ENCODE data around the gene ALKBH3. TPM values are rescaled to one million over a fixed set of nuclear protein-coding genes. Genes with fewer than 3 reads are reported as not detected.
A peak's percentile ranks its signal among the peaks of the same experiment; 100 is the strongest.

ALKBH3 gene
- total RNA-seq, 1 experiment from 2014 or later: 18.8 TPM

- no peaks in the 10 kb centered on the region for H3K4me1 Mint-ChIP-seq
- Histone ChIP-seq H3K9ac (ENCODE audit: extremely low read depth, insufficient read length, low read length) (no peak overlapping the region), H3K4ac (ENCODE audit: low read depth, low read length) (no peak overlapping the region), H4K91ac (ENCODE audit: insufficient read length, low read depth, low read length) (no peak overlapping the region), H3K9me3 (ENCODE audit: control insufficient read depth, low read depth, low read length) (no peaks in the 10 kb centered on the region), H3K79me2 (ENCODE audit: insufficient read depth, low read length) (no peaks in the 10 kb centered on the region), H3K27ac (ENCODE audit: insufficient read length, low read depth, low read length) (no peak overlapping the region), H2BK15ac (ENCODE audit: low read depth, low read length) (no peak overlapping the region), H4K20me1 (ENCODE audit: control insufficient read depth, insufficient read depth, insufficient read length) (no peaks in the 10 kb centered on the region), H3K23me2 (ENCODE audit: insufficient read length, low read depth, low read length, poor library complexity, severe bottlenecking) (no peaks in the 10 kb centered on the region), H3K18ac (ENCODE audit: insufficient read length, low read depth, low read length) (no peak overlapping the region), H4K5ac (ENCODE audit: insufficient read length, low read depth, low read length) (no peak overlapping the region), H3K4me2 (ENCODE audit: insufficient read depth, insufficient read length, low read length) (no peak overlapping the region), H3K56ac (ENCODE audit: insufficient read length, low read depth, low read length) (no peak overlapping the region), H2BK12ac (ENCODE audit: insufficient read length, low read depth, low read length) (no peak overlapping the region), H4K8ac (replicated peaks; ENCODE audit: insufficient read length, low read depth, low read length) (no peak overlapping the region), H3T11ph (ENCODE audit: low read length) (no peak overlapping the region), H3K23ac (ENCODE audit: insufficient read length, low read depth, low read length) (no peak overlapping the region), H3K4me1 (ENCODE audit: insufficient read depth, low read length) (no peaks in the 10 kb centered on the region), H2BK120ac (ENCODE audit: low read depth, low read length, poor library complexity, severe bottlenecking) (no peak overlapping the region), H3K79me1 (ENCODE audit: insufficient read depth, low read depth, low read length, poor library complexity, severe bottlenecking) (no peaks in the 10 kb centered on the region), H2BK20ac (ENCODE audit: low read depth, low read length, poor library complexity, severe bottlenecking) (no peak overlapping the region), H2AK5ac (ENCODE audit: insufficient read length, low read length) (no peak overlapping the region), H2AFZ (ENCODE audit: low read length) (no peak overlapping the region), H2BK5ac (ENCODE audit: insufficient read length, low read length) (no peak overlapping the region), H3K27me3 (ENCODE audit: insufficient read depth, low read length) (no peaks in the 10 kb centered on the region), H3K14ac (ENCODE audit: insufficient read depth, low read length) (no peak overlapping the region)
- DNase-seq: no peak
- no peak overlapping the region for H3K4me3 Mint-ChIP-seq
- H3K36me3 Mint-ChIP-seq (ENCODE audit: insufficient read depth in 1 of 3, low read depth in 3 of 3): peaks cover 12 to 37% (median 36%) of the 10 kb centered on the region in 3 experiments; a peak in 6 of 7 replicates
- H3K9me3 Mint-ChIP-seq: no peaks in the 10 kb centered on the region; a peak in 1 of 5 replicates
- peak overlapping the region in 1 of 3 experiments; percentile 53; a peak in 1 of 7 replicates for H3K27ac Mint-ChIP-seq
- WGBS (ENCODE audit: extremely low coverage, insufficient read length, low lambda C conversion rate): no CpG with 5 or more reads among the region's 7 CpGs
- no peak for TF ChIP-seq CTCF (conservative IDR thresholded peaks at IDR 0.05)
- H3K27me3 Mint-ChIP-seq (ENCODE audit: low read depth): no peaks in the 10 kb centered on the region
Observed at GRCh38 chr11:43898574-43898973, 17.9 kb downstream of the ALKBH3 start.

Data from H9 (cell line).